ENCODE measurements around the gene MLLT6.

DNA sequence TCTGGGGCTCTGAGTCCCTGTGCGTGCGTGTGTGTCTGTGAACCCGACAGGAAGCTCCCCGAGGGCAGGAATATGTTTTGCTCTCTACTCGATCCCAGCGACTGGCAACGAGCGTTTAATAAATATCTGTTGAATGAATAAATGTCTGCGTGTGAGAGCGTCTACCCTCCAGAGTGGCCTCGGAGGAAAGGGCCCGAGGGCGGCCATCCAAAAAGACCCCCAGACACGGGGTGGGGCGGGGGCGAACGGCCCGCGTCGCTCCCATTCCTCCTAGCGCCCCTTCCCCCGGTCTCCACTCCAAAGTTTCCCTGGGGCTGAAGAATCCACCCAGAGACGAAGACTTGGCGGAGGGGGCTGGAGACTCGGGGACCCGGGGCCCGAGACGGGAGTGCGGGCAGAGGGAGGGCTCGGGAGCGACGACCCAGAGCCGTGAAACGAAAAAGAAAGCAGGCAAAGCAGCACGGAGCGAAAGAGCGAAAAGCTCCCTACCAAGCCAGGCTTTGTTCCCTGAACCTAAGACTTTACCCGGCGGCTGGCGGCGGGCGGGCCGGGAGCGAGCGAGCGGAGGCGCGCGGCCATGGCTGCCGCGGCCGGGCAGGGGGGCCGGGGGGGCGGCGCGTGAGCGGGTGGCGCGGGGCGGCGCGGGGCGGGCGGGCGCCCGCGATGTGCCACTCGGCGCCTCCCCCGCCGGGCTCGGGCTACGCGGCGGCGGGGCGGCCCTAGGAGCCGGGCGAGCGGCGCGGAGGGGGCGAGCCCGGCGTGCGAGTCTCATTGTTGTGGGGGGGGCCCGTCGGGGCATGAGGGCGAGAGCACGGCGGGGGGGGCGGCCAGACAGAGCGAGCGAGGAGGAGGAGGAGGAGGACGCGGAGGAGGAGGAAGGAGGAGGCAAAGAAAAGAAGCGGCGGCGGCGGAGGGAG lies at the start of gene MLLT6:
- TF ChIP-seq RCOR1 (IDR thresholded peaks at IDR 0.05; ENCODE audit: low read depth, low read length) (no peak), KDM1A (IDR thresholded peaks at IDR 0.05; ENCODE audit: low read depth) (no peak), ZFP36 (IDR thresholded peaks at IDR 0.05; ENCODE audit: borderline replicate concordance, partially characterized antibody) (no peak), EP300 (IDR thresholded peaks at IDR 0.05) (no peak), REST (IDR thresholded peaks at IDR 0.05) (no peak), POLR2A (IDR thresholded peaks at IDR 0.05; ENCODE audit: low read length) (peak; percentile 40), HDAC2 (IDR thresholded peaks at IDR 0.05) (no peak), CEBPB (IDR thresholded peaks at IDR 0.05) (no peak), HOXB5 (CRISPR knock-in tag; IDR thresholded peaks at IDR 0.05) (no peak), HOXA7 (CRISPR knock-in tag; IDR thresholded peaks at IDR 0.05) (no peak), JUN (IDR thresholded peaks at IDR 0.05) (peak in 1 of 2 experiments; percentile 53; a peak in 2 of 5 replicates)
- TF ChIP-seq, protein P1, sequence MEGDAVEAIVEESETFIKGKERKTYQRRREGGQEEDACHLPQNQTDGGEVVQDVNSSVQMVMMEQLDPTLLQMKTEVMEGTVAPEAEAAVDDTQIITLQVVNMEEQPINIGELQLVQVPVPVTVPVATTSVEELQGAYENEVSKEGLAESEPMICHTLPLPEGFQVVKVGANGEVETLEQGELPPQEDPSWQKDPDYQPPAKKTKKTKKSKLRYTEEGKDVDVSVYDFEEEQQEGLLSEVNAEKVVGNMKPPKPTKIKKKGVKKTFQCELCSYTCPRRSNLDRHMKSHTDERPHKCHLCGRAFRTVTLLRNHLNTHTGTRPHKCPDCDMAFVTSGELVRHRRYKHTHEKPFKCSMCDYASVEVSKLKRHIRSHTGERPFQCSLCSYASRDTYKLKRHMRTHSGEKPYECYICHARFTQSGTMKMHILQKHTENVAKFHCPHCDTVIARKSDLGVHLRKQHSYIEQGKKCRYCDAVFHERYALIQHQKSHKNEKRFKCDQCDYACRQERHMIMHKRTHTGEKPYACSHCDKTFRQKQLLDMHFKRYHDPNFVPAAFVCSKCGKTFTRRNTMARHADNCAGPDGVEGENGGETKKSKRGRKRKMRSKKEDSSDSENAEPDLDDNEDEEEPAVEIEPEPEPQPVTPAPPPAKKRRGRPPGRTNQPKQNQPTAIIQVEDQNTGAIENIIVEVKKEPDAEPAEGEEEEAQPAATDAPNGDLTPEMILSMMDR (IDR thresholded peaks at IDR 0.05) = no peak
- TF ChIP-seq, protein P2, sequence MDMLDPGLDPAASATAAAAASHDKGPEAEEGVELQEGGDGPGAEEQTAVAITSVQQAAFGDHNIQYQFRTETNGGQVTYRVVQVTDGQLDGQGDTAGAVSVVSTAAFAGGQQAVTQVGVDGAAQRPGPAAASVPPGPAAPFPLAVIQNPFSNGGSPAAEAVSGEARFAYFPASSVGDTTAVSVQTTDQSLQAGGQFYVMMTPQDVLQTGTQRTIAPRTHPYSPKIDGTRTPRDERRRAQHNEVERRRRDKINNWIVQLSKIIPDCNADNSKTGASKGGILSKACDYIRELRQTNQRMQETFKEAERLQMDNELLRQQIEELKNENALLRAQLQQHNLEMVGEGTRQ (IDR thresholded peaks at IDR 0.05) = no peak

Data from A549 (cell line).